HepG2 (cell line): ENCODE data around the gene PDE6C. TPM values are rescaled to one million over a fixed set of nuclear protein-coding genes. Genes with fewer than 3 reads are reported as not detected.
A peak's percentile ranks its signal among the peaks of the same experiment; 100 is the strongest.

ENCODE experiments used
- FOXA3 ChIP-seq: IDR thresholded peaks from 2 replicates; pipeline ENCODE4 v1.6.1; 2016; ENCODE audit warnings: missing genetic modification reagents, missing compliant biosample characterization
- NONO ChIP-seq, 2 experiments: fragments of 450-650 bp in 1 of 2; sonication (generic) in 1 of 2; formaldehyde crosslinking in 1 of 2; IDR thresholded peaks in 1 of 2; conservative IDR thresholded peaks in 1 of 2; 2 replicates each; pipeline versions ENCODE4 v1.6.1 to v1.8.0; 2017 to 2022; ENCODE audit warnings: mild to moderate bottlenecking in 1 of 2, missing genetic modification reagents in 1 of 2, moderate library complexity in 1 of 2
- PAF1 ChIP-seq: IDR thresholded peaks from 2 replicates; pipeline ENCODE4 v1.6.1; 2016; ENCODE audit warnings: missing genetic modification reagents, missing compliant biosample characterization
- POLR2A ChIP-seq, 2 experiments: IDR thresholded peaks; 2 replicates each; pipeline ENCODE4 v1.6.1; 2011; ENCODE audit warnings: low read depth in 2 of 2, low read length in 2 of 2, mild to moderate bottlenecking in 1 of 2, moderate library complexity in 1 of 2; ENCODE audit not compliant: insufficient read depth in 1 of 2
- POLR2G ChIP-seq: fragments of 200-400 bp; formaldehyde crosslinking; IDR thresholded peaks from 2 replicates; pipeline ENCODE4 v1.6.1; 2018; ENCODE audit warnings: mild to moderate bottlenecking, low read depth, low read length, moderate library complexity
- RBFOX2 ChIP-seq: fragments of 200-400 bp; formaldehyde crosslinking; IDR thresholded peaks from 2 replicates; pipeline ENCODE4 v1.6.1; 2017; ENCODE audit warnings: low read depth, mild to moderate bottlenecking, low read length
- RORA ChIP-seq: sonication (generic); formaldehyde crosslinking; IDR thresholded peaks from 2 replicates; pipeline ENCODE4 v1.5.0; 2020; ENCODE audit warnings: mild to moderate bottlenecking, missing genetic modification reagents, moderate library complexity
- SAFB2 ChIP-seq: sonication (generic); formaldehyde crosslinking; IDR thresholded peaks from 2 replicates; pipeline ENCODE4 v1.5.1; 2020; ENCODE audit warnings: missing genetic modification reagents, low read depth, mild to moderate bottlenecking, borderline replicate concordance
- SP5 ChIP-seq: IDR thresholded peaks from 2 replicates; pipeline ENCODE4 v1.6.1; 2016; ENCODE audit warnings: low read depth, borderline replicate concordance
- SRF ChIP-seq: IDR thresholded peaks from 2 replicates; pipeline ENCODE4 v1.6.1; 2011; ENCODE audit warnings: mild to moderate bottlenecking, low read depth, low read length, moderate library complexity
- SRY ChIP-seq: sonication (generic); formaldehyde crosslinking; IDR thresholded peaks from 2 replicates; pipeline ENCODE4 v1.8.0; 2022; ENCODE audit warnings: mild to moderate bottlenecking, missing genetic modification reagents
- TBX2 ChIP-seq: sonication (generic); formaldehyde crosslinking; IDR thresholded peaks from 2 replicates; pipeline ENCODE4 v1.5.0; 2020; ENCODE audit warnings: missing genetic modification reagents, mild to moderate bottlenecking, borderline replicate concordance
- ZFY ChIP-seq: sonication (generic); formaldehyde crosslinking; IDR thresholded peaks from 2 replicates; pipeline ENCODE4 v1.4.0; 2020; ENCODE audit warnings: missing genetic modification reagents
- ZNF644 ChIP-seq: IDR thresholded peaks from 2 replicates; pipeline ENCODE4 v1.6.1; 2016; ENCODE audit warnings: low read depth
- ZSCAN21 ChIP-seq: sonication (generic); formaldehyde crosslinking; IDR thresholded peaks from 2 replicates; pipeline ENCODE4 v1.8.0; 2022; ENCODE audit warnings: mild to moderate bottlenecking, missing genetic modification reagents, moderate library complexity, borderline replicate concordance
- polyA plus RNA-seq, 8 experiments: library from polyadenylated mRNA; depleted of rRNA in 3 of 8; stranded (reverse) in 7 of 8; unstranded in 1 of 8; fragments of >200 nt; fragmentation: Illumina TruSeq in 4 of 8; extraction: Trizol in 4 of 8; gene quantifications; 2 replicates each; pipeline versions ENCODE4 v1.2.1 to v1.2.3, GENCODE V29; 2011 to 2016; ENCODE audit warnings: low read depth in 4 of 8, missing spikeins in 1 of 8, mixed read lengths in 1 of 8; ENCODE audit not compliant: insufficient read depth in 1 of 8
- total RNA-seq, 5 experiments: library from RNA; depleted of rRNA; stranded (reverse); fragments of >200 nt; fragmentation: Illumina TruSeq; extraction: Trizol; gene quantifications; 2 replicates each; pipeline ENCODE4 v1.2.3, GENCODE V29; 2016; ENCODE audit warnings: low read depth in 1 of 5
- TF ChIP-seq, protein P1 (sequence below): IDR thresholded peaks from 2 replicates; pipeline ENCODE4 v1.6.1; 2016; ENCODE audit warnings: low read depth, borderline replicate concordance

Gene PDE6C
- total and polyA plus RNA-seq, 2 of the 13 experiments (the other 11 are each of a cell fraction or from before 2014, with no cell fraction given), result 0.64 TPM; not detected in 1

DNA sequence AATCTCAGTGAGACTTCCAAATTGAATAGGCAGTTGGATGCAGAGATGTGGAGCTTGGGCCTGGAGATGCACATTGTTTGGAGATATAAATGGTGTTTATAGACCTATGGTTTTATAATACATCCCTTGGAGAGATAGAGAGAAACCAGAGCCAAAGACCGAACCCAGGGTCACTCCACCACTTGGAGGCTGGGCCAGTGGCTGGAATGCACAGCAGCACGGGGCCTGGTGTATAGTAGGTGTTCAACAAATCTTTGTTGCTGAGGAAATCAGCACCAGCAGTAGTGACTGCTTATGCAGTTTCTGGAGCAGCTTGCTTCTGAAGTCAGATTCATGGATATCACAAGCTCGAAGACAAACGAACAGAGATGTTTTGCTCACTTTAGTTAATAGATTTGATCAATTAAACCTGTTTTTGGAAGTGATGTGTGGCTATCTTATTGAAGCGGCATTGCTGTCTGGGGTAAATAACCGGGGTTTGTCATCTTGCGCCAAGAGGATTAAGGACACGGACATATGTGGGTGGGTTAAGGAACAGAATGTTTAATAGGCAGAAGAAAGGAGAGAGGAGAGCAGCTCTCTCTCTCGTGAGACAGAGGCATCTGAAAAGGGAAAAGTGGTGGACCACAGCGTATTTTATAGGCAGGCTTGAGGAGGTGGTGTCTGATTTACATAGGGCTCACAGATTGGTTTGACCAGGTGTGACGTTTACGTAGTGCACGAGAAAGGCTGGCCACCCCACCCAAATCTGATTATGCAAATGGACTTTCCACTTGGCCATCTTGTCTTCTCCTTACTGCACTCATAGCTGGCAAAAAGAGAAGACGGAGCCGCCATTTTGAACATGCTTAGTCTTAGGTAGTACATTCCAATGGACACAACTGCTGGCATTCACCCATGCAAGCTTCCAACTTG is 22.4 kb upstream of the PDE6C start (continued):
- TF ChIP-seq SRY, result no peak
- TF ChIP-seq NONO (IDR thresholded peaks at IDR 0.05), result no peak
- 0 out of 2 replicates have a peak, but pooled peaks have one; percentile 24 for TF ChIP-seq NONO (CRISPR knock-in tag; conservative IDR thresholded peaks at IDR 0.05)
- TF ChIP-seq SRF, result no peak
- TF ChIP-seq ZFY, result no peak
- peak; percentile 90; the same call in 1 of the 2 replicates for TF ChIP-seq PAF1 (CRISPR knock-in tag)
- TF ChIP-seq FOXA3 (CRISPR knock-in tag), result 0 out of 2 replicates have a peak, but pooled peaks have one; percentile 13
- TF ChIP-seq POLR2G, result peak; percentile 69
- no peak for TF ChIP-seq RORA (CRISPR knock-in tag)
- peak; percentile 52; the same call in 1 of the 2 replicates for TF ChIP-seq RBFOX2
- peak in 1 of 2 experiments; percentile 47; a peak in 3 of 4 replicates for TF ChIP-seq POLR2A (IDR thresholded peaks at IDR 0.05; ENCODE audit: insufficient read depth in 1 of 2, low read depth in 2 of 2, low read length in 2 of 2)
- no peak for TF ChIP-seq TBX2 (CRISPR knock-in tag)
- TF ChIP-seq, protein P1, sequence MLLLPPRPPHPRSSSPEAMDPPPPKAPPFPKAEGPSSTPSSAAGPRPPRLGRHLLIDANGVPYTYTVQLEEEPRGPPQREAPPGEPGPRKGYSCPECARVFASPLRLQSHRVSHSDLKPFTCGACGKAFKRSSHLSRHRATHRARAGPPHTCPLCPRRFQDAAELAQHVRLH (CRISPR knock-in tag), result no peak
- TF ChIP-seq SAFB2 (CRISPR knock-in tag), result no peak
- TF ChIP-seq ZSCAN21 (CRISPR knock-in tag), result 0 out of 2 replicates have a peak, but pooled peaks have one; percentile 16
- TF ChIP-seq ZNF644 (CRISPR knock-in tag), result peak; percentile 53; the same call in 1 of the 2 replicates
- no peak for TF ChIP-seq SP5 (CRISPR knock-in tag)
- TF ChIP-seq, all 625 proteins: peak for 9
